HG03378 (cell line): ENCODE data around the gene OLFML1.

Experiments
- ATAC-seq: cut with Tn5 transposase; IDR thresholded peaks from one replicate; pipeline ENCODE4 v1.9.1; 2021; ENCODE audit warnings: mild to moderate bottlenecking, moderate library complexity; ENCODE audit not compliant: unreplicated experiment

Gene OLFML1

GRCh38 chr11:7473717-7474116 lies 11.6 kb upstream of the OLFML1 start:
- ATAC-seq, result peak; percentile 95

GRCh38 chr11:7480113-7480512 lies 5.2 kb upstream of the OLFML1 start:
- no peak for ATAC-seq

DNA sequence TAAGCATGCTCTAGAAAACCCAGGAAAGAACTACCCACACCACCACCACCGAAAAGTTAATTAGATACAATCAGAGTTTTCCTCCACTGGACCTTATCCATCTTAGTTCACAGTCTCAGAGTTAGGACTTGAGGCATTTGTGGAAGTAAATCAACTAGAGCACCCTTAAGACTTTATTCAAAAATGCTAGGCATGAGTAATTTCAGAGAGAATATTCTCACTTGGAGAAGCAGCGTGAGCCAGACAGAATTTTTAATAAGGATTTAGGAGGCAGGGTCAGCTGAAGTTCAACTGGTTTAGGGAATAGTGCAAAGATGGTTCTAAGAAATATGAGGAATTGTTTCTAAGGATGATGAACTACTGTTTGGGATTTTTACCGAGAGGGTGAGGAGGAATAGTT lies 1.2 kb upstream of the OLFML1 start:
- no peak for ATAC-seq

DNA sequence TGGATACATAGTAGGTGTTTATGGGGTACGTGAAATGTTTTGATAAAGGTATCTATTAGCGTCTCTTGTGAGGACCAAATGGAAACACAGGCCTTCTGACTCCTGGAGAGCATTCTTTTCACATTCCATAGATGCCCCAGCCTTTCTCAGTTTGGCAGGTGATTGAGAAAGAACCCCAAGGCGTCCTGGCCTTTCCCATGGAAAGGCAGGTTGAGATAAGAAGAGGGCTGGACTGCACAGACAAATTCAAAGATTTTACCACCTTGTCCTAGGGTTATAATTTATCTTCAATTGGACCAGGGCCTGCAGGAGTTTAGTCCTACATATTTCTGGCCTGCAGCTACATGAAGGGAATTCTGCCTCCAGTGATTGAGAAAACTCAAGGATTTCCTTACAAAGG lies 661 bp upstream of the OLFML1 start:
- no peak for ATAC-seq

GRCh38 chr11:7486098-7486780 lies 933 bp downstream of the OLFML1 start:
- no peak for ATAC-seq

GRCh38 chr11:7486781-7487140 lies 1.5 kb downstream of the OLFML1 start:
- ATAC-seq, result no peak

DNA sequence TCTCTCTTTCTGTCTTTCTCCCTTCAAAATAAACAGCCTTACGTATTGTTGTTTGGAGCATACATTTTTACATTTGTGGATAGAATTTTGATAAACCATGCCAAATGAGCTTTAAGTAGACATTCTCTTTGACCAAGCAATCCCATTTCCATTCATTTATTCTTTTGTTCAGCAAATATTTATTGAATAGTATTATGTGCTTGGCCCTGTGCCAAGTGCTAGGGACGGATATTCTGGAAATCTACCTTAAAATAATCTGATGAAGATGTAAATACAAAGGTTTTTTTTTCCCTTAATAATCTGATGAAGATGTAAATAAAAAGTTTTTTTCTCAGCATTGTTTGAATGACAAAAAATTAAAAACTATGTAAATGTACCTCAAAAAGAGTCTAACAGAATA lies 2.1 kb downstream of the OLFML1 start:
- no peak for ATAC-seq

- ATAC-seq, result no peak
Observed at GRCh38 chr11:7488681-7489080, 3.4 kb downstream of the OLFML1 start.

DNA sequence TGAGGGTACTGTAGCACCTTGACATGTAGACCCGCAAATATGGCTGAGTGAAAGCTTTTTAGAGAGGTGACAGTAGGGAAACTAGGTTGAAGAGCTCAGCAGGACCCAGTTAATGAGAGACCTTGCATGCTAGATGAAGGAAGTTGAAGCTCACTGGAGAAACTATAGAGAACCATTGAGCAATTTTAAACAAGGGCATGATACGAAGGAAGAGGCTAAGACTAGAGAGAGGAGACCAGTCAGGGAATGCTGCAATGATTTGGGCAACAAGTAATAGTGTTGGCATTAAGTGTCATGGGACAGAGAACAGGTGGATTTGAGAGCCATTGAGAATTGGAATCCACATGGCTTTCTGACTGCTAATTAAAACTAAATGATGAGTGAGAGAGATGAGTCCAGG lies 4.1 kb downstream of the OLFML1 start:
- no peak for ATAC-seq

- ATAC-seq, result no peak
Observed at GRCh38 chr11:7490054-7490453, 4.7 kb downstream of the OLFML1 start.

GRCh38 chr11:7490535-7490934 lies 5.2 kb downstream of the OLFML1 start:
- no peak for ATAC-seq

DNA sequence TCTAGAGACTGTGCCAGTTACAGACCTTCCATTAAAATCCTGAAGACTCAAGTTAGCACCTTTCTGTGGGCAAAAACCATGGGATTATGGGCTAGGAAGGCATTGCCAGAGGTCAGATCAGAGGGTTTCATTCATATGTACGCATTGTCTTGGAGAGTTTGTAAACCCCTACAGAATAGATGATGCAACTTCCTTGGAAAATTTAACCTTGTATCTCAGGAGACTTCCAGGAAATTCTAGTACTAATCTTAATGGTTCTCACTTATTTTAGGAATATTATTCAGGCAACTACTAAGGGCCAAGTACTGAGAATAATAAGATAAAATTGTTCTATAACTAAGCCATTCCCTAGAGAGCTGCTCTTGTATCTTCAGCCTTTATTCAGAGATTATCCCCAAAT lies 6.9 kb downstream of the OLFML1 start:
- ATAC-seq, result no peak

- no peak for ATAC-seq
Observed at GRCh38 chr11:7493670-7494069, 8.4 kb downstream of the OLFML1 start.

DNA sequence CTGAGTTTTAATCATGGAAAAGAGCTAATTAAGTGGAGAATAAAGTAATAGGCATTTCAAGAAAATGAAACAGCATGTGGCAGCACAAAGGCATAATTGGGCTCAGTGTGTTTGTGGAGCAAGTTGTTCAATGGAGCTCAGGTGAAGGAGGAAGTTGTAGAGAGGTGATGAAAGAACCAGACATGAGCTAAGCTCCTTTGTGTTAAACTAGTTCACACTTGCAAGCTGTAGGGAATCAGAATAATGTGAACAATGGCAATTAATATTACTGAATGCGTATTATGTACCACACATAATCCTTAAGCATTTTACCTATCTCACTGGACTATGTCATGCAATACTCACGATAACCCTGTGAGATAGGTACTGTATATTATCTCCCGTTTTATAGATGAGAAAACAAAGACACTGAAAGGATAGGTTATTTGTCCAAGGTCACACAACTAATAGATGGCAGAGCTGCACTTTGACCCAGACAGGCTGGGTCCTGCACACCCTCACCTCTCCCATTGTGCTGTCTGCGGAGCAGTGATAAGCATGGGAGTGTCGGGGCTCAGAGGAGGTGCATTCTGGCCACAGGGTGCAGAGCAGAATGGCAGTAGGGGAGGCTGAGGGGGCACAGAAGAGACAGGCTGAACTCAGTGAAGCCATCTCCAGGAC lies 8.9 kb downstream of the OLFML1 start:
- ATAC-seq, result no peak

GRCh38 chr11:7495882-7496551 lies 10.7 kb downstream of the OLFML1 start:
- peak; percentile 95 for ATAC-seq

- no peak for ATAC-seq
Observed at GRCh38 chr11:7498193-7498592, 12.9 kb downstream of the OLFML1 start.

DNA sequence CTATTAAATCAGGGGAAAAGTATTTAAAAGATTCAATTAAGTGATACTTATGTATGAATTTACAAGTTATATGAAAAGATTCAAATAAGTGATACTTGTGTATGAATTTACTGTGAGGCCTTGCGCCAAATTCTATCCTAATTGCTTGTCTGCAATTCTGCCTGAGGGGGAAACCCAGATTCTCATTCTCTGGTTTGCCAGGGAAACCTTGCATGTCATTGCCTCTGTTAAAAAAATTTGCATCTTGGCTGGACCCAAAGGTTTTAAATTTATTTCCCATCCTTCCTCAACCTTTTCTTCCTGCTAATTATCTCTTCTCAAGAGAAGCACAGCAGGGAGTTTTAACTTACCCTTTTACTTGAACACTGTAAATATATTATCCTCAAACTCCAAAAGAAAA lies 13.8 kb downstream of the OLFML1 start:
- ATAC-seq, result no peak

- no peak for ATAC-seq
Observed at GRCh38 chr11:7500251-7500650, 14.9 kb downstream of the OLFML1 start.

- no peak for ATAC-seq
Observed at GRCh38 chr11:7501251-7501650, 15.9 kb downstream of the OLFML1 start.

GRCh38 chr11:7501894-7502293 lies 16.6 kb downstream of the OLFML1 start:
- ATAC-seq, result no peak

DNA sequence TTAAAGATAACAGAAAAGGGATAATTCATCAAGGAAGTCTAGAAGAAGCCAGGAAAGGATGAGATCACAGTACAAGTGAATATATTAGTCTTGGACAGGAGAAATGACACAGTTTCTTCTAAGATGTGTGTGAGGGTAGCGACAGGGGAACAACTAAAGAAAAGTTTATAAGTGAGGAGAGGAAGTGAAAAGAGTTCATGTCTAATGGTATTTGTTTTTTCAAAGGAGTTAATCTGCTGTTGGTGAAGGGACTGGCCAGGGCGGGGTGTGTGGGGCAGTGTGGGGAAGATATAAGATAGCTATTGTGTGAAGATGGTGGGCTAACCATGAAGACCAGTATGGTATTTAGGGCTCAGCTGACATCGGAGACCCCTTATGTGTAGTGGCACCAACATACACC lies 20.9 kb downstream of the OLFML1 start:
- ATAC-seq, result no peak

GRCh38 chr11:7508087-7508486 lies 22.8 kb downstream of the OLFML1 start:
- no peak for ATAC-seq
